Transverse colon (tissue), 4 donors: ENCODE measurements around the gene PADI6.

Experiments
- POLR2A ChIP-seq: fragments of 450-650 bp; IDR thresholded peaks from one replicate; pipeline ENCODE4 v1.6.1; 2016; ENCODE audit warnings: antibody characterized with exemption, mild to moderate bottlenecking, moderate library complexity
- POLR2AphosphoS5 ChIP-seq, 3 donors: sonication (generic); formaldehyde crosslinking; IDR thresholded peaks; one replicate each; pipeline ENCODE4 v1.6.1; 2016; ENCODE audit warnings: antibody characterized with exemption in 3 of 3
- TF ChIP-seq, protein P1 (sequence below), 5 experiments: fragments of 200-600 bp in 3 of 5; fragments of 450-650 bp in 2 of 5; sonication (generic) in 3 of 5; IDR thresholded peaks; 1 replicate in 2 of 5; 2 replicates in 3 of 5; pipeline ENCODE4 v1.5.1; 2016 to 2017; ENCODE audit warnings: antibody characterized with exemption in 5 of 5, inconsistent platforms in 3 of 5, mild to moderate bottlenecking in 2 of 5, moderate library complexity in 1 of 5

DNA sequence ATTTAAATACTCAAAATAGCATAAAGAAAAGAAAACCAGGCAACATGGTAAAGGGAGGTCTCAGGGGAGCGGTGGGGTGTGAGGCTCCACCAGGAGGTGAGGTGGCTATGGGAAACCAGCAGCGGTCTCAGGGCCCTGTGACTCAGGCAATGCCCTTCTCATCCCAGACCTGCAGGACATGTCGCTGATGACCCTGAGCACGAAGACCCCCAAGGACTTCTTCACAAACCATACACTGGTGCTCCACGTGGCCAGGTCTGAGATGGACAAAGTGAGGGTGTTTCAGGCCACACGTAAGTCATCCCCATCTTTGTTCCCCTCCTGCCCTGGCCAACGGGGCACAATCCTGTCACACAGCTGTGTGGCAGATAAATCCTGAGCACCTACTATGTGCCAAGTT, 32.5 kb upstream of the PADI6 start:
- TF ChIP-seq, protein P1, sequence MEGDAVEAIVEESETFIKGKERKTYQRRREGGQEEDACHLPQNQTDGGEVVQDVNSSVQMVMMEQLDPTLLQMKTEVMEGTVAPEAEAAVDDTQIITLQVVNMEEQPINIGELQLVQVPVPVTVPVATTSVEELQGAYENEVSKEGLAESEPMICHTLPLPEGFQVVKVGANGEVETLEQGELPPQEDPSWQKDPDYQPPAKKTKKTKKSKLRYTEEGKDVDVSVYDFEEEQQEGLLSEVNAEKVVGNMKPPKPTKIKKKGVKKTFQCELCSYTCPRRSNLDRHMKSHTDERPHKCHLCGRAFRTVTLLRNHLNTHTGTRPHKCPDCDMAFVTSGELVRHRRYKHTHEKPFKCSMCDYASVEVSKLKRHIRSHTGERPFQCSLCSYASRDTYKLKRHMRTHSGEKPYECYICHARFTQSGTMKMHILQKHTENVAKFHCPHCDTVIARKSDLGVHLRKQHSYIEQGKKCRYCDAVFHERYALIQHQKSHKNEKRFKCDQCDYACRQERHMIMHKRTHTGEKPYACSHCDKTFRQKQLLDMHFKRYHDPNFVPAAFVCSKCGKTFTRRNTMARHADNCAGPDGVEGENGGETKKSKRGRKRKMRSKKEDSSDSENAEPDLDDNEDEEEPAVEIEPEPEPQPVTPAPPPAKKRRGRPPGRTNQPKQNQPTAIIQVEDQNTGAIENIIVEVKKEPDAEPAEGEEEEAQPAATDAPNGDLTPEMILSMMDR (IDR thresholded peaks at IDR 0.05): no peak
- TF ChIP-seq POLR2AphosphoS5 (IDR thresholded peaks at IDR 0.05): no peak
- TF ChIP-seq POLR2A: no peak
